H1 (cell line): ENCODE results near the gene SNX30. TPM values are rescaled to one million over a fixed set of nuclear protein-coding genes. Genes with fewer than 3 reads are reported as not detected.

ENCODE experiments used
- CTCF ChIA-PET: fragments of 300-600 bp; sonication (Branson Sonifier 250); formaldehyde crosslinking; loops from one replicate; lab custom pipeline; 2021; ENCODE audit not compliant: partially characterized antibody; lab: Charles Lee
- POLR2A ChIA-PET: fragments of 300-600 bp; sonication (Branson Sonifier 250); formaldehyde crosslinking; loops from one replicate; lab custom pipeline; 2021; ENCODE audit warnings: inconsistent platforms; ENCODE audit not compliant: partially characterized antibody; lab: Charles Lee
- DNase-seq, 2 experiments: peaks; one replicate each; pipeline versions ENCODE4 v3.0.0 to v3.0.0-alpha.2; 2010 to 2022; ENCODE audit warnings: low spot score in 2 of 2, low read depth in 1 of 2, mixed read lengths in 1 of 2
- FAIRE-seq: peaks from 2 replicates; lab custom pipeline; 2011; peaks lifted over from hg19 to GRCh38; lab: Jason Lieb, UNC
- H2AFZ ChIP-seq: 2 replicates; pipeline ENCODE4 v1.8.1; 2012; ENCODE audit warnings: low read length, inconsistent platforms
- H2AK5ac ChIP-seq: 2 replicates; pipeline ENCODE4 v1.6.1; 2013; ENCODE audit warnings: low read depth, low read length
- H2BK120ac ChIP-seq: replicated peaks from 2 replicates; pipeline ENCODE3; 2013; ENCODE audit warnings: low read depth, low read length, inconsistent platforms
- H2BK12ac ChIP-seq: 2 replicates; pipeline ENCODE4 v1.6.1; 2013; ENCODE audit warnings: low read depth, low read length
- H2BK15ac ChIP-seq: 2 replicates; pipeline ENCODE4 v1.6.1; 2013; ENCODE audit warnings: low read length
- H2BK20ac ChIP-seq: 2 replicates; pipeline ENCODE4 v1.6.1; 2013; ENCODE audit warnings: low read length
- H2BK5ac ChIP-seq: 2 replicates; pipeline ENCODE4 v1.6.1; 2013; ENCODE audit warnings: low read depth, low read length
- H3K14ac ChIP-seq: 2 replicates; pipeline ENCODE4 v1.6.1; 2013; ENCODE audit warnings: inconsistent platforms; ENCODE audit not compliant: insufficient read length
- H3K18ac ChIP-seq: 2 replicates; pipeline ENCODE4 v1.6.1; 2013; ENCODE audit warnings: low read length; ENCODE audit errors: extremely low read depth
- H3K23ac ChIP-seq: 2 replicates; pipeline ENCODE4 v1.6.1; 2013; ENCODE audit warnings: inconsistent platforms; ENCODE audit not compliant: insufficient read length
- H3K23me2 ChIP-seq: 2 replicates; pipeline ENCODE4 v1.6.1; 2013; ENCODE audit warnings: low read depth, low read length
- H3K27ac ChIP-seq: 2 replicates; pipeline ENCODE4 v1.6.1; 2011; ENCODE audit warnings: low read depth, low read length, inconsistent platforms
- H3K27me3 ChIP-seq, 4 experiments: replicated peaks in 1 of 4; 1 replicate in 1 of 4; 2 replicates in 3 of 4; pipeline versions ENCODE4 v1.6.1 to v1.8.1; 2011 to 2013; ENCODE audit warnings: low read length in 3 of 4, mild to moderate bottlenecking in 3 of 4, inconsistent platforms in 2 of 4, mixed read lengths in 2 of 4, moderate library complexity in 1 of 4; ENCODE audit not compliant: control insufficient read depth in 3 of 4, insufficient read depth in 3 of 4; ENCODE audit errors: extremely low read depth in 1 of 4
- H3K36me3 ChIP-seq, 4 experiments: 2 replicates each; pipeline versions ENCODE4 v1.6.1 to v1.8.1; 2011 to 2013; ENCODE audit warnings: mild to moderate bottlenecking in 4 of 4, low read length in 3 of 4, moderate library complexity in 2 of 4, control low read depth in 1 of 4, inconsistent platforms in 1 of 4; ENCODE audit not compliant: insufficient read depth in 4 of 4, control insufficient read depth in 2 of 4
- H3K4ac ChIP-seq: replicated peaks from 2 replicates; pipeline ENCODE3; 2013; ENCODE audit warnings: low read length, low read depth, mixed read lengths, inconsistent platforms; ENCODE audit not compliant: insufficient read length
- H3K4me1 ChIP-seq, 4 experiments: replicated peaks in 1 of 4; 1 replicate in 1 of 4; 2 replicates in 3 of 4; pipeline versions ENCODE4 v1.6.1 to v1.8.1; 2011 to 2013; ENCODE audit warnings: low read length in 3 of 4, inconsistent platforms in 2 of 4, mixed read lengths in 1 of 4; ENCODE audit not compliant: insufficient read depth in 4 of 4, control insufficient read depth in 3 of 4
- H3K4me2 ChIP-seq, 2 experiments: 2 replicates each; pipeline versions ENCODE4 v1.6.1 to v1.8.1; 2011 to 2013; ENCODE audit warnings: low read depth in 2 of 2, low read length in 2 of 2, control low read depth in 1 of 2, inconsistent platforms in 1 of 2, mild to moderate bottlenecking in 1 of 2; ENCODE audit not compliant: insufficient read depth in 1 of 2
- H3K4me3 ChIP-seq, 4 experiments: fragments of 200-600, 300-600 bp in 1 of 4; sonication (generic), shearing (Covaris generic), sonication (Bioruptor Twin) in 1 of 4; 2 replicates each; pipeline versions ENCODE4 v1.5.1 to v1.8.1; 2011 to 2016; ENCODE audit warnings: low read length in 4 of 4, low read depth in 3 of 4, control low read depth in 2 of 4, inconsistent platforms in 2 of 4, mild to moderate bottlenecking in 2 of 4, mixed read lengths in 1 of 4, moderate library complexity in 1 of 4; ENCODE audit not compliant: insufficient read depth in 2 of 4; ENCODE audit errors: extremely low read depth in 1 of 4
- H3K56ac ChIP-seq: replicated peaks from 2 replicates; pipeline ENCODE3; 2013; ENCODE audit warnings: low read depth, mild to moderate bottlenecking, mixed read lengths, low read length, inconsistent platforms; ENCODE audit not compliant: insufficient read length
- H3K79me1 ChIP-seq: 2 replicates; pipeline ENCODE4 v1.6.1; 2013; ENCODE audit warnings: low read depth, low read length, control low read depth
- H3K79me2 ChIP-seq, 2 experiments: 2 replicates each; pipeline versions ENCODE4 v1.6.1 to v1.8.1; 2012 to 2013; ENCODE audit warnings: low read length in 2 of 2, mild to moderate bottlenecking in 2 of 2, inconsistent platforms in 1 of 2; ENCODE audit not compliant: insufficient read depth in 2 of 2, control insufficient read depth in 1 of 2
- H3K9ac ChIP-seq, 4 experiments: replicated peaks in 1 of 4; 1 replicate in 1 of 4; 2 replicates in 3 of 4; pipeline versions ENCODE4 v1.6.1 to v1.8.1; 2011 to 2013; ENCODE audit warnings: low read depth in 3 of 4, low read length in 3 of 4, control low read depth in 2 of 4, mild to moderate bottlenecking in 2 of 4, moderate library complexity in 2 of 4, inconsistent platforms in 1 of 4; ENCODE audit errors: extremely low read depth in 1 of 4
- H3K9me3 ChIP-seq, 2 experiments: 2 replicates each; pipeline versions ENCODE4 v1.6.1 to v1.8.1; 2012 to 2013; ENCODE audit warnings: mild to moderate bottlenecking in 2 of 2, moderate library complexity in 2 of 2, control low read depth in 1 of 2, inconsistent platforms in 1 of 2, low read depth in 1 of 2, low read length in 1 of 2, mixed read lengths in 1 of 2; ENCODE audit not compliant: insufficient read depth in 2 of 2
- H4K20me1 ChIP-seq, 2 experiments: replicated peaks in 1 of 2; 2 replicates each; pipeline versions ENCODE3 to v1.8.1; 2011 to 2013; ENCODE audit warnings: inconsistent platforms in 2 of 2, low read length in 2 of 2, mild to moderate bottlenecking in 1 of 2; ENCODE audit not compliant: insufficient read depth in 2 of 2, control insufficient read depth in 1 of 2
- H4K5ac ChIP-seq: 2 replicates; pipeline ENCODE4 v1.6.1; 2013; ENCODE audit warnings: low read length, low read depth, mixed read lengths, inconsistent platforms; ENCODE audit not compliant: insufficient read length
- H4K8ac ChIP-seq: 2 replicates; pipeline ENCODE4 v1.8.0; 2013; ENCODE audit warnings: mild to moderate bottlenecking, moderate library complexity, low read length, inconsistent platforms; ENCODE audit not compliant: insufficient read depth; ENCODE audit errors: extremely low read depth
- H4K91ac ChIP-seq: replicated peaks from 2 replicates; pipeline ENCODE3; 2013; ENCODE audit warnings: low read length, mixed read lengths, inconsistent platforms; ENCODE audit not compliant: insufficient read length
- CEBPB ChIP-seq: IDR thresholded peaks from 2 replicates; pipeline ENCODE4 v1.6.1; 2012; ENCODE audit warnings: low read depth, low read length
- CTBP2 ChIP-seq: IDR thresholded peaks from 2 replicates; pipeline ENCODE4 v1.7.0; 2011; ENCODE audit warnings: borderline replicate concordance, mild to moderate bottlenecking, moderate library complexity, mixed read lengths, low read length; ENCODE audit not compliant: insufficient read depth, insufficient read length
- FOSL1 ChIP-seq: IDR thresholded peaks from 2 replicates; pipeline ENCODE4 v1.6.1; 2011; ENCODE audit warnings: mild to moderate bottlenecking, low read depth, low read length, moderate library complexity; ENCODE audit not compliant: insufficient read depth
- KDM4A ChIP-seq: IDR thresholded peaks from one replicate; pipeline ENCODE4 v1.7.1; 2012; ENCODE audit warnings: low read depth, mild to moderate bottlenecking, moderate library complexity, low read length, inconsistent platforms; ENCODE audit not compliant: severe bottlenecking
- RAD21 ChIP-seq, 2 experiments: IDR thresholded peaks in 1 of 2; conservative IDR thresholded peaks in 1 of 2; 2 replicates each; pipeline ENCODE4 v1.6.1; 2011; ENCODE audit warnings: low read depth in 2 of 2, low read length in 2 of 2, improper control_type of control experiment in 1 of 2, inconsistent platforms in 1 of 2, mild to moderate bottlenecking in 1 of 2, moderate library complexity in 1 of 2
- SIX5 ChIP-seq: IDR thresholded peaks from 2 replicates; pipeline ENCODE4 v1.6.1; 2011; ENCODE audit warnings: mild to moderate bottlenecking, low read depth, low read length
- TAF1 ChIP-seq: IDR thresholded peaks from 2 replicates; pipeline ENCODE4 v1.6.1; 2011; ENCODE audit warnings: mild to moderate bottlenecking, low read depth, low read length
- YY1 ChIP-seq: IDR thresholded peaks from 2 replicates; pipeline ENCODE4 v1.6.1; 2011; ENCODE audit warnings: low read depth, mild to moderate bottlenecking, low read length
- WGBS, 2 experiments: shearing (Covaris generic) in 1 of 2; methylation state at CpG; one replicate each; pipeline versions ENCODE4 v1.1.6 to v1.1.7; 2013 to 2015; ENCODE audit warnings: low lambda C conversion rate in 2 of 2, mixed read lengths in 2 of 2, inconsistent platforms in 1 of 2, low coverage in 1 of 2, missing lambda C conversion rate in 1 of 2; ENCODE audit not compliant: insufficient replicate concordance in 2 of 2, insufficient coverage in 1 of 2, insufficient read length in 1 of 2; ENCODE audit errors: extremely low coverage in 1 of 2, missing lambda C conversion rate in 1 of 2; 5-methylcytosine and 5-hydroxymethylcytosine counted together
- polyA plus RNA-seq, 7 experiments: library from polyadenylated mRNA; depleted of rRNA in 3 of 7; stranded (reverse) in 5 of 7; unstranded in 2 of 7; fragments of >200 nt in 5 of 7; fragments of 200-250 nt in 2 of 7; gene quantifications; 1 replicate in 5 of 7; 2 replicates in 1 of 7; 4 replicates in 1 of 7; pipeline versions ENCODE4 v1.2.1 to v1.2.3, GENCODE V29; 2011 to 2013; ENCODE audit warnings: missing spikeins in 2 of 7, mixed read lengths in 2 of 7
- total RNA-seq: library from RNA; stranded (reverse); fragmentation: NEBNext Ultra II Directional; extraction: Animal tissue kit (Norgen Biotek cat#: 25700); gene quantifications from 2 replicates; pipeline ENCODE4 v1.2.1, GENCODE V29; 2021

SNX30 gene
- total and polyA plus RNA-seq, 2 of the 8 experiments (the other 6 are each of a cell fraction or from before 2014, with no cell fraction given) = 4.0 to 12.2 TPM

- Histone ChIP-seq H4K91ac (no peak overlapping the region), H3K79me2 (no peaks in the 10 kb centered on the region), H2BK120ac (no peak overlapping the region), H3K14ac (no peak overlapping the region), H4K20me1 (no peaks in the 10 kb centered on the region), H3K4ac (no peak overlapping the region), H3K9me3 (no peaks in the 10 kb centered on the region), H2BK20ac (no peak overlapping the region), H3K9ac (no peak overlapping the region), H2AFZ (no peak overlapping the region)
- POLR2A ChIA-PET = interaction anchor here (0.5 to 0.7 kb wide), 3 partner anchors 7 to 205 kb away, joined by 3 to 4 read pairs (median 3); no protein-coding TSS in a partner anchor
- no peak for FAIRE-seq
- TF ChIP-seq CTBP2 (no peak), TAF1 (no peak), YY1 (no peak), RAD21 (IDR thresholded peaks at IDR 0.05 in 1 of 2, conservative IDR thresholded peaks at IDR 0.05 in 1 of 2; ENCODE audit: low read depth in 2 of 2, low read length in 2 of 2) (no peak), KDM4A (no peak), FOSL1 (no peak), CEBPB (no peak), SIX5 (no peak)
- TF ChIP-seq, all 59 proteins: peak for 0
- H4K5ac ChIP-seq = no peak overlapping the region
- H3K23ac ChIP-seq = no peak overlapping the region
- no peak overlapping the region; the same call in 1 of the 2 replicates for H4K8ac ChIP-seq
- no peak overlapping the region for H3K56ac ChIP-seq
- no peak overlapping the region for H2BK5ac ChIP-seq
- peaks cover 0 to 2% (median 0%) of the 10 kb centered on the region in 4 experiments; a peak in 1 of 8 replicates for H3K36me3 ChIP-seq
- H3K27me3 ChIP-seq = no peaks in the 10 kb centered on the region
- no peak overlapping the region for H3K4me2 ChIP-seq
- no peaks in the 10 kb centered on the region for H3K79me1 ChIP-seq
- 73% methylated on average over 8 of the region's 8 CpGs; no CpG with 5 or more reads in 1 of the 2 experiments for WGBS, 2 experiments
- H3K23me2 ChIP-seq = peaks cover 8% of the 10 kb centered on the region; the same call in 1 of the 2 replicates
- H3K4me1 ChIP-seq = peaks cover 0 to 6% (median 1%) of the 10 kb centered on the region in 4 experiments; a peak in 2 of 7 replicates
- no peak for DNase-seq
- H3K4me3 ChIP-seq = no peak overlapping the region
- H2BK15ac ChIP-seq = no peak overlapping the region
- CTCF ChIA-PET = interaction anchor here (0.8 to 2.5 kb wide), 8 partner anchors 10 to 83 kb away, joined by 3 to 9 read pairs (median 4); no protein-coding TSS in a partner anchor
- H2BK12ac ChIP-seq = no peak overlapping the region
- H2AK5ac ChIP-seq = no peak overlapping the region
- no peak overlapping the region for H3K18ac ChIP-seq
- no peak overlapping the region for H3K27ac ChIP-seq
These were observed 118.5 kb downstream of the SNX30 start for GRCh38 chr9:112869041-112869529.
